T-helper 9 cell (primary cell): ENCODE results near the gene CYB561D1.

ENCODE experiments used
- DNase-seq: peaks from one replicate; pipeline ENCODE4 v3.0.0-alpha.2; 2020

The CYB561D1 gene

DNA sequence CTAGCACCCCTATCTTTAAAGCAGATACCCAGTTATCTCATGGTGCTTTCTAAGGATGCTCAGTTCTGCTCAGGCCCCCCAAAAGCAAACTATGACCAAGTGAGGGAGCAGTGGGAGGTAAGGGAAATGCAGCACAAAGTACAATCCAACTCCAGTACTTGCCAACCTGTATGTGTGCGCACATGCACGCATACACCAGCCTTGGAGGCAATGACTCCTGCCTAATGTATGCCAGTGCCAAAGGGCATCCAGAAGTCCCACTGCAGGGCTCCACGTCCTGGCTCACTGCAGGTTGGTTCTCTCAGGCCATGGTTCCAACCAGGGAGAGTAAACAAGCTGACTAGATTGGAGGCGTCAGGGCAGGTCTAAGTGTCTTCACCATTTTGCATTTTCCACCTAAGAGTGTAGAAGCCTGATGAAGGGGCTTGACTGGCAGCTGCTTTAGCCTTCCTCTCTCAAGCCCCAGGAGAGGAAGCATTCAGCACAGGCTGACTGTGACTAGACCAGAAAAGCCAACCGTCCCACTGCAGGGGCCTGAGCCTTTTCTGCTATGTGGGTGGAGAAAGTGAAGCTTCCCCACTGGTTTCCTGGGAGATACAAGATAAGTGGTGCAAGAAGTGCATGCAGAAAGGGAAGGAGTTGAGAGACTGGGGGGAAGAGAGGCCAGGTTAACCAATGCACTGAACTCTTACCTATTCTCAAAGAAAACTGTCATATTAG is 7.9 kb downstream of the CYB561D1 start:
- no peak for DNase-seq

DNA sequence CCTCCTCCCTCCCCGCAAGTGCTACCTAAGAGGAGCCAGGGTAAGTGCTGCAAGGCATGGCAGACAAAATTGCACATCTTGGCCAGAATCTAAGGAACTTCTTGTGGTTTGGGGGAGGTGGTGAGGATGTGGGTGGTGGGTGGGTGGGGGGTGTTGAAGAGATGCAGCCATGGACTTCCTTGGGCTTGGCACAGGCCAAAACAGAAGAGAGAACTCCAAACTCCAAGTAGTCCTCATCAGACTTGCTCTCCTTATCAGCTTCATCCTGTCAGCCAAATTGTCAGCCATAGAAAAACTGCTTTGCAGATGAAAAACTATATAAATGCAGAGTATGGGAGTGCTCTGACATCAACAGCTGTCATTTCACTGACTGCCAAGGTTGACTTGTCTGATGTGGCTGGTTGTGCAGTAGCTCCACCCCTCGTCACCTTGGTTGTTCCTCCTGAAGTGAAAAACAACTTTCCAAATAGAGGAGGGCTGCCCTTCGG is 8.5 kb downstream of the CYB561D1 start:
- DNase-seq, result peak; percentile 38

DNA sequence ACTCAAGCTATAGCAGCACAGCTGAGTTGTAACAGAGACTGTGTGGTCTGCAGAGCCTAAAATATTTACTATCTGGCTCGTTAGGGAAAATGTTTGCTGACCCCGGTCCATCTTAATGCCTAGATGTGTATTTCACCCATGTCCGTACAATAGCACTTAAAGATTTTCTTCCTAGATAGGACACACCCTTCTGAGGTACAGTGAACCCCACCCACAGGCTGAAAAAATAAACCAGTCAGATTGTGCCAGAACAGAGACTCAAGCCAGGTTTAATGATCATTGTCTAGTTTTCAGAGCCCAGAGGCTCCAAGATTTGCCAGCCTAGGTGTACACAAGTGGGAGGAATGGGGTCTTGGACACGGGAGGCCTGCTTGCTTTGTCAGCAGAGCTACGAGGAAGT is 10.0 kb downstream of the CYB561D1 start:
- no peak for DNase-seq

DNA sequence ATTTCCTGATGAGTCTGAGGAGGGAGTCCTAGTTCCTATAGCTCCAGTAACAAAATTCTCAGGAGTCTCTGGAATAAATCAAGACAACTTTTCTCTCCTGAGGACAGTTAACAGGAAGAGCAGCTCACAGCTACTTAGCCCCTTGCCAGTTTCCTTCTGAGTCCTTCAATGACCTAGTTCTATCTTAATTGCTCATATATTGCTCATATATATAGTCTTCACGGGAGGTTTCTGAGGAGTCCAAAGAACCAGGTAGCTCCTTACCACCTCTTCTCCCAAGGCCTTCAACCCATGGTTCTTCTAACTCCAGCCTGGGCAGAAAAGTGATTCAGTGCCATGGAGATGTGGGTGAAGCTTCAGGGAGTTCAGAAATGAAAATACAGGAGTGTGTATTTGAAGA is 11.1 kb downstream of the CYB561D1 start:
- DNase-seq, result no peak

DNA sequence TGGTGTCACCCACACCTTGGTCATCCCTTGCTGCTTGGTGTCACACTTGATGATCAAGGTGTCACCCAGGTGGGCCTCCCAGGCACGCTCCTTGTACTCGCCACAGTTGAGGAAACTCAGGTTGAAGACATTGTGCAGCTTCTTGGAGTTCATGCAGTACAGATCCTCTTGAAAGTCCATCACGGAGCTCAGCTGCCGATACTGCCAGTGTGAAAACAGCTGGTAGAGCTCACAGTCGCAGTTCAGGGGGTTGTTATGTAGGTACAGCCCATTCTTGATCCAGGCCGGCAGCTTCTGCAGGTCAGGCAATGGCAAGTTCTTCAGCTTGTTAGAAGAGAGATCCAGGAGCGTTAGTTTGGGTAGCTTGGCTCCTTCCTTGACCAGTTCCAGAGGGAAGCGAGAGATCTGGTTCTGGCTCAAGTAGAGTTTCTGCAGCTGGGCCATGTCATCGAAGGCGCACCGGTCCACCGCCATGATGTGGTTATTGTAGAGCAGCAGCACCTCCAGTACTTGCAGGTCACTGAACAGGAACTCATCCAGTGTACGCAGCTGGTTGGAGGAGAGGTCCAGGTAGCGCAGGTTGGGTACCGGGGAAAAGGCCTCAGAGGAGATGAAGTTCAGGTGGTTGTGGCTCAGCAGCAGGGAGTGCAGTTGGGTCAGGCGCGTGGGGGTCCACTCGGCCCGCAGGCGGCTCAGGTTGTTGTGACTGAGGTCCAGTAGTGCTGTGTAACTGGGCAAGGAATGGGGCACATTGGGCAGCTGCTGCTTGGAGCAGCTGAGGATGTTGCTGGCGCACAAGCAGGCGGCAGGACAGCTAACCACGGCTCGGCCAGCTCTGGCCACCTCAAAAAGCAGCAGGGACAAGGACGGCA is 14.3 kb downstream of the CYB561D1 start:
- DNase-seq, result no peak

DNA sequence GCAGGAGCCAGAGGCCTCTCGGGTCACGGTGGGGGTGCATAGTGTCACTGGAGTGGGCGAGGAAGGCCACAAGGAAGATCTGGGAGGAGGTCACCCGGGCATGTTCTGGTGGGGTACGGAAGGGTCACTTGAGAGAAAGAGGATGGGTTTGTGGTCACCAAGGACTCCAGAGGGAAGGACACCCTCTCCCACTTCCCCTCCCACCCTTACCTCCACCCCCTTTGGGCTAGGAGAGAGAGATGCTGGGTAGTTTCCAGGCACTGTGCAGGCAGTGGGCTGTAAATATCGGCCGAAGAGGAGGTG is 14.9 kb downstream of the CYB561D1 start:
- DNase-seq, result no peak

DNA sequence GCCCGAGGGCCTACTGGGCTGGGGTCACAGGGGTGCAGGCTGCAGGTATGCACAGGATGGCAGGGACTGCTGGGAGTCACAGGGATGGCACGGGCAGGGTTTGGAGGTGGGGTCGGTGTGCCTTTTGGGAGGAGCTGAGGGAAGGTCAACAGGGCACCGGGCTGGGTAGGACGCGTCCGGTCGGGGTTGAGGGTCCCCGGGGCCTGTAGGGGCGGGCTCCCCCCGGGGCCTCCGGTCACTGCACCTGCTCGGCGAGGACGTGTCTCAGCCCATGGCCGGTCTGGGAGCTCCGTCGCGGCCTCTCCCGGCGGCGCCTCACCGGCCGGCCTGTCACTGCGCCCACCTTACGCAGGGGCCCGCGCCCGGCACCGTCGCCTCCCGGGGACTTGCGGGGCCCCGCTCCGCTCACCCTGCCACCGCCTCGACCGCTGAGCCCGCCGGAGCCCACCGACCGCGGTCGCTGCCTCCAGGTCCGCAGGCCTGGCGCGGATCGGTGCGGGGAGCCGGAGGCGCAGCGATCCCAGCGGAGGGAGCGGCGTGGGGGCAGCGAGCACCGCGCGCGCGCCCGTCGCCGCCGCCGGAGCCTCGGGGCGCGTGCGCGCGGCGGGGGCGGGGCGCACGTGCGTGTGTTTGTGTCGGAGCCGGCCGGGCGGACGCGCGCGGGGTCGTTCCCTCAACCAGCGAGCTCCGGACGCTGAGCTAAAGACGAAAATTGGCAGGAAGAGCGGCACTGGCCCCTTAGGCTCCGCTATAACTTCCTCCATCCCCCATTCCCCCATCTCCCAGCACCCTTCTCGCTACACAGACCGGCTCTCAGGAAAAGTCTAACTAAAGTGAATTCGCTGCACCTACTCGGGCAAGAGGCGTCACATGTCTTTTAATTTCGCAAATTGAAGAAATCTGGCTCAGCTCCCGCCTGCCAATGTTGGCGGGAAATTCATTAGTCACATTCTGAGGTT is 15.6 kb downstream of the CYB561D1 start, which contains the start of gene AMIGO1:
Gene AMIGO1, minus strand, starts transcription at position 552 of the 959 bp plus-strand sequence. CDS start 815 bp downstream, outside the sequence.
- DNase-seq, result peak; percentile 57

DNA sequence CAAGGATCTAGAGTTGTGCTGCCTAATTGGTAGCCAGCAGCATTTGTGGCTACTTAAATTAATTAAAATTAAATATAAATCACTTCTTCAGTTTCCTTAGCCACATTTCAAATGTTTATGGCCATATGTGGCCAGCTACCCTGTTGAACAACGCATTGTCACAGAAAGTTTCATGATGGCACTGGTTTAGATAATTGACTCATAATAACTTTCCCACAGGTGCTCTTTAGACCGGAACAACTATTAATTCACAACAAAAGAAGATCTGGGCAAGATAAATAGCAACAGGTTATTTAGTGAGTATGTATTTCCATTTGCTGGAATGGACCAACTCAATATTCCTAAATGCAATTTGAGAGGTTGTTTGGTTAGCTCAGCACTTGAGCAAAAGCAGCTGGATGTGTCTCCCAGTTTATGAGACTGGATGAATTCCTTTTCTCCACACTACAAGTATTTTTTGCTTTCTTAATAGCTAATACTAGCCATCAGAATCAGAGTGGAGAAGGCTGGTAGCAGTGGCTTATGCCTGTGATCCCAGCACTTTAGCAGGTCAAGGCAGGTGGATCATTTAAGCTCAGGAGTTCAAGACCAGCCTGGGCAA is 19.3 kb downstream of the CYB561D1 start:
- no peak for DNase-seq

DNA sequence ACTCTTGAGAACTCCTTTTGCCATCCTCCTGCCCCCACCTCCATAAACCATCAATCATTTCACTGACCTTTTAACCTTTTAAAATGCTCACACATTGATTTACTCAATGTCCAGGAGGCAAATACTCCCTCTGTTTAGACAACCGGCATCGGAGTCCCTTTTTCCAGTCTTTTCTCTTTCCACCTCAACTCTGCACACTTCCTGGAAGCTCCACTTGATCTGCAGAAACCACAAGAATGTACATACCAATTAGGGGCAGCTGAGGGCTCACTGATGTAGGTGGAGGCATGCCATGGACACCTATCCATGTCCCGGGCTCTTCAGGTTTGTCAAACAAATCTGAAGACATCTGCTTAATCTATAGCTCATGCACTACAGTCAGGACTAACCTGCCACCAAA is 21.0 kb downstream of the CYB561D1 start:
- DNase-seq, result no peak

DNA sequence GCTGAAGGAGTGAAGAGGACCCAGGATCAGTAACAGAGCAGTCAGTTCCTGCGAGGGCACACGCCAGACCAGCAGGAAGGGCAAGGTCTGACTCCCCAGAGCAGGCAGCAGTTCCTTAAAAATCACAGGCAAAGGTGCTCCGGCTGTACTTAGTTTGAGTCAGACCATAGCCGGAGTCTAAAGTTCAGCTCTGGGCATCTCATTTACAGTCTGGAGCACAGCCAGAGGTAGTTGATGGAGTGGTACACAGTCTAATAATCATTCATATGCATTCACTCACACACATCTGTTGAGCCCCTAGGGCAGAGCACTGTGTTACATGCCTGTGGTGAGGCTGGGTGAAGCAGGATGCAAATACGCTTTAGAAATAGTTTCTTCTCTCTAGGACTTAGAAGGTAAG is 23.0 kb downstream of the CYB561D1 start:
- DNase-seq, result no peak

DNA sequence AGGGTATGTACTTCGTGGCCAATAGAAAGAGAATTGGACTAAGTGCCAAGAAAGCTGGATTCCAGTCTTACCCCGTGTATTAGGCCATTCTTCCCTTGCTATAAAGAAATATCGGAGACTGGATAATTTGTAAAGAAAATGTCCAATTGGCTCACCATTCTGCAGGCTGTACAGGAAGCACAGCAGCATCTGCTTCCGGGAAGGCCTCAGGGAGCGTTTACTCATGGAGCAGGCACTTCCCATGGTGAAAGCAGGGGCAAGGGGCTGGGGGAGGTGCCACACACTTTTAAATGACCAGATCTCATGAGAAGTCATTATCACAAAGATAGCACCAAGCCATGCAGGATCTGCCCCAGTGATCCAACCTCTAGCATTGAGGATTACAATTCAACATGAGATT is 23.4 kb downstream of the CYB561D1 start:
- no peak for DNase-seq

DNA sequence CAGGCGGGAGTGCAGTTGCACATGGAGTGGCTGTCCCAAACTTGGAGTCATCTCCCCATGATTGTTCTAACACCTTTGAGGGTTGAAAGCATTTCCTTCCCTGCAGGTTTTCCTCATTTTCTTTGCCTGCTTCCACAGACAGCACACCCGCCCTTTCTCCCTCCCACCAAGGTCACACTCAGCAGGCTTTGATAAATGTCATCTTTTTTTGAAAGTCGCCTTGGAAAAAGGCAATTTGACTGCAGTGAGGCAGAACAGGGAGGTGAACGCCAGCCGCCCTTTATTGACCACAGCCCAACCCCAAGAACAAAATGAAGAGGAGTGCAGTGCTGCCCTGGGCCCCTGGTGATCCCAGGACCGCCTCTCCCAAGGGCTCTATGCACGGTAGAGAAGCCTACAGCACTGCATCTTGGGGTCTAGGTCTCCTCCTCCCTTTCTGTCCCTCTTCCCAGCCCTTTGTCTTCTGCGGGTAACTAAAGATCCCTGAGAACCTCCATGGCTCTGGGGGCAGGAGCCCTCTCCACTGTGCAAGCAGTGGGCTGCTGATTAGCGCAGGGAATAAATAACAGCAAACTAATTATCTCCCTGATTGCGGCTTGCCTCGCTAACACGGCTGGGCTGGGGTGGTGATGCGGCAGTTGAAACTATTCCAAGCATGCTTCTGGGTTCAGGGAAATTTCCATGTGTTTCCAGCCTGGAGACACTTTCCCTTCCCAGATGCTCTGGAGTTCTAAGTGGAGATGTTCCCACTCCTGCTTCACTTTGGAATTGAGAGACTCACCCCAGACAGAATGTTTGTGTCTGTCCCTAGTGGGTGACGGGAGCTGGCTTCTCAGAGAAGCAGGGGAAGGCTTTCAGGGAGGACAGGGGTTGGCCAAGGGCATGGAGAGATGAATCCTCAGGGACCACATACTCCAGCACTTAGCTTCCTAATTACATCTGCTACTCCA is 27.4 kb downstream of the CYB561D1 start:
- DNase-seq, result no peak

DNA sequence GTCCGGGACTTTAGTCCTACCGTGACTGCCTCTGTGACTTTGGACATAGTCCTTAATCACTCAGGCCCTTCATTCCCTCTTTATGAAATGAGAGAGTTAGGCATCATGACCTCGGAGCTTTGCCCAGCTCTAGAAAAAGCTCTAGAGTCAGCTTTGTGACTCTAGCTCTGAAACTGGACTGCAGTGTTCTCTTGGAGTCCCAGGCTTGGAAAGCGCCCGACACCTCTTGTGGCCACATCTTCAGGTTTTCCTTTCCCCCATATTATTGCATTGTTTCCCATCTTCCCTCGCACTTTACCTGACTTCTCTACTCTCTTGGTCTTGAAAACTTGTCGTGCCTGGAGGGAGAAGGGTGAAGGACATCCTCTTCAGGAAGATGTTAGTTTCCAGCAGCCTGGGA is 28.1 kb downstream of the CYB561D1 start:
- DNase-seq, result no peak

DNA sequence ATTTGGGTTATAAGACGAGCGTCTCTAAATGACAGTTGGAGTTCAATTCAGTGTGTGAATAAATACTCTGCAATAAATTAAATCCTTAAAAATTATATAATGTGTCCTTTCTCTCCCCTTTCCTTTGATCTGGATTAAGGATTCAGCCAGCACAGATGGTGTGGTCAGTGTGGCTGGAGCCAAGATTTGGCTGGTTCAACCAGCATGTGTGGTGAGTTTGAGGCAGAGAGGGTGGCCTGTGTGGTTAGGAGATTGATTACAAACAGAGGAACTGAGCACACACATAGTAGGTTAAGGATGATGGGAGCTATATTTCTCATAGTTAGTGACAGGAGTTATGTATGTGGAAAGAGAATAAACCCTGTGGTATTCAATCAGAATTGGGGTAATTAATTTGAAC is 29.8 kb downstream of the CYB561D1 start:
- DNase-seq, result no peak

DNA sequence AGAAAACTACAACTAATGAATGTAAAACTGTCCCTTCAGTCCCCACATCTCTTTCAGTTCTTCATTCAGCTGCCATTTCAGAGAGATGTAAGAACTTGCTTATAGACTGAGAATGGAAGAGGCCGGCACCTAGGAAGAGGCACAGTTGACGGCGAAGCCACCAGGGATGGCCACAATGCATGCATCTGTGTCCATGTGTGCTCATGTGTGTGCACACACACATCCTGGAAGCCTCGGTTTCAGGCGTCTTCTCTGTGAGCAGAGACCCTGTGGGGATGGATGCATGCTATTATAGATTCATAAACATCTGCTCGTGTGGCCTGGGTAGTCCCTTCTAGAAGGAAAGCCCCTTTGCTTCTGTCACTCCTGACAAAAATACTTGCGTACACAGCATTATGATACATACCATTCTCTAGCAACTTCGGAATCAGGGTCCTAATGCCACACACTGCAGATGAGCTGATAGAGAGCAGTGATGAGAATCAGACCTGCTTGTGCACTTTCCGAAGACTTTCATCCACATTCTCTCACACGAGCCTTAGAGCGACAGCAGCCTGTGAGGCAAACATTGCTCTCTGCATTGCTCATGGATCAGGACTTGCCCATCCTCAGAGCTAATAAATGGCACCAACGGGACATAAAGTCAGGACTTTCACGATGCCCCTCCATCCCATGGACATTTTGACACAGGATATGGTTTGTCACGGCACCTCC is 33.4 kb downstream of the CYB561D1 start:
- DNase-seq, result no peak

DNA sequence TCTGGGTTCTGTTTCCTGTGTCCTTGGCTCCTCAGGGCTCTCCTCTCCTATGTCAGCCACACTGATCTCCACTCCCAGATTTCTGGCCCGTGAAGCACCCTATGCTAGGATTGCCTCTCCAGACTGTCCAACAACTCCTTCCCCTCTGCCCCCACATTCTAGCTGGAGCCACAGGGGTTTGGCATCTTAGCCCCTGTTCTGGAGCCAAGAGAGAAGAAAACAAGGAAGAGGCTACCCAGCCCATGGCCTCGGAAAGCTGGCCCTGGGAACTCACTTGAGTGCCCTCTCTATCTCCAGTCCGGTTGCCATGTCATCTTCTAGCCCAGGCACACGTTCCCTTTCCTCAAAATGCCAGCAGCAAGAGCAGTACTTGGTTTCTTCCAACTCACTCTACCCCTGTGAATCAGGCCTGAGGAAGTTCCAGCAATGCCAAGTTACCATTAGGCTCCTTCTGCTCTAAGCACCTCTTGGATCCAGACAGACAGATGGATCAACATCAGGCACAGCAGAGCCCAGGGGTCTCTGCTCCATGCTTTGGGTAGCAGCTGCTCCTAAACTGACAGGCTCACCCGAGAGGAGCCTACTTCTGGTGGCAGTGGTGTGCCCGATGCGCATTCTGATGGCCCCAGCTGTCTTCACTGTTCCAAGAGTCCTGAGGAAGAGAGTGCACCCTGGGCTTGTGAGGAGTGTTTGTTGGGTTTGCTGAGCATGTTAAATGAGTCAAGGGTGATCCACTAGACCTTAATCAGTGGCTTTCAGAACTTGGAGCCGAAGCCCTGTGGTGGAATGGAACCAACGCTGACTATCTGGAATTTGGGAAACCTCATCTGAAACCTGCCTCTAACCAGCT is 34.2 kb downstream of the CYB561D1 start:
- DNase-seq, result no peak

DNA sequence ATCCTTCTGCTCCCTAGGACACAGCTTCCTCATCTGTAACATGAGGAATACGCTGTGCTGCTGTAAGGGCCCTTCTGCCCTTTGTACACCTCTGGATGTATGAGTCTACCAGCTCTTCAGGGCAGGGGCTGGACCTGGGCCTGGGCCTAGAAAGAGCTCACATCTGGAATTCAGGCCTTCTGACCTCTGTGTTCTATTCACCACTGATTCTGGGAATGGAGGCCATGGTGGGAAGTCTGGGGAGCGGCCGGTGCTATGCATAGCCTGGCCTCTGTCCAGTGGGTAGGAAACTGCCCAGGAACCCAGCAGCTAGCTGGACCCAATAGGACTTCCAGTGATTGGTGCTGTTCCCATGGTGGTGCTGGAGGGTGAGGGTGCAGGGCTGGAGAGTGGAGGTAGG is 34.8 kb downstream of the CYB561D1 start:
- no peak for DNase-seq

DNA sequence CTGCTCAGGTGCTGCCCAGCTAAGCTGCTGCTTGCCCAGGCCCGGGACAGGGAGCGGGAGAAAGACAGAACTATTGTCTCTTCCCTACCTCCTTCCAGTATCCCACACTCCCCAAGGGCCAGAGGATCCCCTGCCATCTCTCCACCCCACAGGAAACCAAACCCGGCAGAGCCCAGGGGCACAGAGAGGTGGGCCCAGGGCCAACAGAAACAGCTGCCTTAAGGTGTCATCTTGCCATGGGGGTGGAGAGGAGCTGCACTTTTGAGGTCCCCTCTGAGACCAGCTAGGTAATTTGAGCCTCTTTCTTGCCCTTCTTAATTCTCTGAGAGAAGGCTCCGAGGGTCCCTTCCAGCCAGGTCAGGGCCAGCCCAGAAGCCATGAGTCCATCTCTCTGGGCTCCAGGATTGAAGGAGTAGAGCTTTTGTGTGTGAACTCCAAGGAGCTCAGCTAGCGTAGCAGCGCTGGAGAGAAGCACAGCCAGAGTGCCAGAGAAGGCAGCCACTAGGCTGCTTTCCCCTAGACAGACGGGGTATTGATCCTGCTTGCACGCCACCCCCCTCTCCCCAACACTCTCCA is 36.1 kb downstream of the CYB561D1 start:
- no peak for DNase-seq

DNA sequence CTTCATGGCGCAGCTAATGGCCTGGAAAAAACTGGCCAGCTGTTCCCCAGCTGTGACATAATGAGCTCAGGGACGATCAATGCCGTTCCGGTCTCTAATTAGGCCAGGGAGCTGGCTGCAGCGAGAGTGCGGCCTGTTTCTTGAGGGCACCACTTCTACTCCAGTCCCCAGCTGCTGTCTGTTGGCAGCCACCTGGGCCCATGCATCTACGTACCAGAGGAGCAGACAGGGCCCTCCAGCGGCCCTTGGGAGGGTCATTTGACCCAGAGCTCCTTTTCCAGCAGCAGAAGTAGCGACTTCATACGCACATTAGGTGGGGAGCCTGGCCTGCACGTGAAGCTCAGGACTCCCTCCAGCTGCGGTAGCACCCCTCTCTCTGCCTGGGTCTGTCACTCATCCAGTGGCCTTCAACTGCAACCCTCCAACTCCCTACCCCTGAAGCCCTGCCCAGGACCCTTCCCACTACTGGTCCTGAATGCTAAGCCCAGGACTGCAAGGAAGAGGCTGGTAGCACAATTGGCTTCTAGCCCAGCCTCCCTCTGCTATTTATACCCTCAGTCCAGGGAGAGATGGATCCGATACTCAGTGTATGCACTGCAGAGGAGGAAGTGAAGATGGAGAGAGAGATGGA is 36.7 kb downstream of the CYB561D1 start:
- DNase-seq, result no peak
